Central memory CD4-positive, alpha-beta T cell (primary cell): ENCODE results near the gene MAT2B.

Source experiments
- DNase-seq: peaks from one replicate; pipeline ENCODE4 v3.0.0; 2022
- total RNA-seq, 3 experiments: gene quantifications; one replicate each; lab custom pipeline; 2026; lab: John Stamatoyannopoulos, UW

MAT2B gene
- total RNA-seq, result 78.6 to 202 (median 99.0) reads per million in 3 experiments

DNA sequence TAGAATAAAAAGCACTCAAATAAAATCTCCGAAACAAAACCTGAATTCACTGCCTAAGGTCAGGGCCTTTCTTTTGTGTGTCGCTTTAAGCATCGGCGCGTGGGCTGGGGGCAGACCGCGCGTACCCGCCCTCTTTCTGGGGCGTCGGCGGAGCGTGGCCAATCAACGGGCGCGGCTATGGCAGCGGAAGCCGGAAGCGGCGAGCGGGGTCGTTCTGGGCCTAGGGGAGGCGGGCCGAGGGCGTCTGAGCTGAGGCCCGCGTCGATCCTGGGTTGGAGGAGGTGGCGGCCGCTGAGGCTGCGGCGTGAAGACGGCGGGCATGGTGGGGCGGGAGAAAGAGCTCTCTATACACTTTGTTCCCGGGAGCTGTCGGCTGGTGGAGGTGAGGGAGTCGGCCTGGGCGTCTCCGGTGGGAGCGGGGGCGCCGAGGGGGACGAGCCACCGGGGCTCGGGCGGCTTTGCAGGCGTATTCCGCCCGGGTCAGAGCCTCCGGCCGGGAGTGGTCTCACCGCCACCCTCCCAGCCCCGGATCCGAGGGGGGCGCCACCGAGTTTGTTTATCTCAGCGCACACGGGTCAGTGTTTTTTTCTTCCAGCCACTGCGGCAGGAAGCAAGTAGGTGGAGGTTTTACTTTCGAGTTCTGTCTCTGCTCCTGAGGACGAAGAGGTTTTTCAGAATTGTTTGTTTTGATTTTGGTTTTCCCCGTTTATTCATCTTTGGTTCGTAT, at the start of gene MAT2B:
MAT2B (plus strand) TSS at position 252 of the 727 bp plus-strand sequence; CDS start at position 320, 68 bp downstream.
- peak; percentile 96 for DNase-seq

- no peak for DNase-seq
Observed at GRCh38 chr5:163456029-163456589, 49.3 kb upstream of the MAT2B start.

GRCh38 chr5:163456840-163457239, 48.6 kb upstream of the MAT2B start:
- no peak for DNase-seq

DNA sequence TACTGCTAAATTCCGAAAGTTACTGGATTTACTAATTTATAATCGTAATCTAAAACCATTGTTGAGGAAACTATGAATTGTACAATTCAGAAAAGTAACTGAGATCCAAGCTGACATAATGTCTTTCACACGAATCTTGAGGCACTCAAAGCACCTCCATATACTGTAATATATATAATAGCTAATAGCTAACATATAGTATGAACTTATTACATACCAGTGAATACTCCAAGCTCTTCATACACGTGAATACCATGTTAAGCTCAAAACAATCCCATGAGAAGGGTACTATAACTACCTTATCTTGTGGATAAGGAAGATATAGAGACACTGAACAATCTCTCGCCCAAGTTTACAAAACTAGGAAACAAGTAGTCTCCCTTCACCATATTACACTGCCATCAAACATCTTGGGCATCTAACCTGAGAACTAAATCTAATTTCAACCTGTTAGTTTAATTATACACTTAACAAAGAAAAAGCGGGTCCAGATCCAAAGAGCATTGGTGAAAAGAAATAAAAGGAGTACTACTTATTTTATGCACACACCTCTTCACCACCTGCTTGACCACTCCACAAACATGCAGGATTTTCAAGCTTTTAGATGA, 46.5 kb upstream of the MAT2B start:
- no peak for DNase-seq

DNA sequence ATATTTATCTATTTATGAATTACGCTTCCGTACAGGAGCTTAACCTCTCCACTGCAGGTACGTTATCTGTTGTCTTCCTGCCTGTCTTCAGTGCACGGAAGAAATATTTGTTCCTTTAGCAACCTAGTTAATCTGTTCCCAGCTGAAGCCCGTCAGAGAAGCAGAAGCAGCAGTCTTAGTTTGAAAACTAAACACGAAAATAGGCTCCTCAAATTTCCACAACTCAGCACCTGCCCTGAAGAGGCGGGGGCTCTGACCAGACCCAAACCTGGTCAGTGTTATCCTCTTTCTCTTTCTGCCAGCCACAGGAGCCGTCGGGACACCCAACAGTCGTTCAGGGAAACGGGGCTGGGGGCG, 46.0 kb upstream of the MAT2B start:
- DNase-seq, result no peak

- peak; percentile 97 for DNase-seq
Observed at GRCh38 chr5:163459819-163460561, 45.4 kb upstream of the MAT2B start, which contains the start of gene NUDCD2. Gene NUDCD2 (minus strand): TSS chr5:163460102. CDS start chr5:163460050, 52 bp downstream.

DNA sequence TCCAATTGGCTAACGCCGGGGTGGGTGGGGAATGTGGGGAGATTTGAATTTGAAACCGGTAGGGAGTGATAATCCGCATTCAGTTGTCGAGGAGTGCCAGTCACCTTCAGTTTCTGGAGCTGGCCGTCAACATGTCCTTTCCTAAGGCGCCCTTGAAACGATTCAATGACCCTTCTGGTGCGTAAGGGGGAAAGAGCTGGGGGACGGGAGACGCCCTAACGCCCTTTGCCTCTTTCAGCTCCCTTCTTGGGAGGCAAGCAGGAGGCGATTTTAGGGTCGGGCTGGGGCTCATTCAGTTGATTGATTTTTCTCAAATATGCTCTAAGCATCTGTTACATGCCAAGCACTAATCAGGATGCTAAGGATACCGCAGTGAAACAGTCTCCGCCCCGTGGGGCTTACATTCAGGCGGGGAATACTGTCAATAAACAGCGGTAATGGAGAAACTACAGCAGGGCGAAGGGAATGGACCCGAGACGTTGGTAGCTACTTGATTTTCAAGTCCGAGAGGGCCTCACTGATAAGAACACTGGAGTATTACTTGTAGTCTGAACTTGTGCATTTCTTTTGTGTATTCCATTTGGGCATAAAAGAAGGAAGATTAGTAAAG, 44.8 kb upstream of the MAT2B start, which contains the start of gene HMMR:
HMMR (plus strand) TSS at position 71 of the 610 bp plus-strand sequence; CDS start at position 132, 61 bp downstream.
- no peak for DNase-seq

DNA sequence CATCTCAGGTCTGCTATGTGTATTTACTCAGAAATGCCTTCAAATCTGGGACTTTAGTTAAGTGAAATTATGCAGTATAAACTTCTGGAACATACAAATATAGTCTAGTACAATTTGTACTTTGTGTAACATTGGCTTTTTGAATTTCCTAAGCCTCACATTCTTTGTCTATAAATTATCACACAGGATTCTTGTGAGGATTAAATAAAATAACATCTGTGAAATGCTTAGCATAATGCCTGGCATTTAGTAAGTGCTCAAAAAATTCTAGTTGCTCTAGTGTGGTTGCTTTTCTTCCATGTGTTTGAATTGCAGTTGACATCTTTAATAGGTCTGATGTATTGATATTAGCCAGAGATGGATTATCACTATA, 42.4 kb upstream of the MAT2B start:
- DNase-seq, result no peak

DNA sequence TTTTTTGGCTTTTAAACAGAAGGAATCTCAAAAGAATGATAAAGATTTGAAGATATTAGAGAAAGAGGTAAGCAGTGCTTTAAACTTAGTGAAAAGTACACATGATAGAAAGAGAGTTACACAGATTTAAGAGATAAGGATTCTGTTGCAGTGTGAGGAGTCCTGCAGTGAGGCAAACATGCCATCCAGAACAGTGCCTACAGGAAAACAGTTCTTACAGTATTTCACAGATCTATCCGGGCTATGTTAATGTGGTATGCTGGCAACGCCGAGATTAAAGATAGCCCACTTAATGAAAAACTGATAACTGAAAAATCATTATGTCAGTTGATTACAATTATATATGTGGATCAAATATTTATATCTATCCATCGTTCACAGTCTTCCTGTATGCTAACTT, 37.7 kb upstream of the MAT2B start:
- no peak for DNase-seq

DNA sequence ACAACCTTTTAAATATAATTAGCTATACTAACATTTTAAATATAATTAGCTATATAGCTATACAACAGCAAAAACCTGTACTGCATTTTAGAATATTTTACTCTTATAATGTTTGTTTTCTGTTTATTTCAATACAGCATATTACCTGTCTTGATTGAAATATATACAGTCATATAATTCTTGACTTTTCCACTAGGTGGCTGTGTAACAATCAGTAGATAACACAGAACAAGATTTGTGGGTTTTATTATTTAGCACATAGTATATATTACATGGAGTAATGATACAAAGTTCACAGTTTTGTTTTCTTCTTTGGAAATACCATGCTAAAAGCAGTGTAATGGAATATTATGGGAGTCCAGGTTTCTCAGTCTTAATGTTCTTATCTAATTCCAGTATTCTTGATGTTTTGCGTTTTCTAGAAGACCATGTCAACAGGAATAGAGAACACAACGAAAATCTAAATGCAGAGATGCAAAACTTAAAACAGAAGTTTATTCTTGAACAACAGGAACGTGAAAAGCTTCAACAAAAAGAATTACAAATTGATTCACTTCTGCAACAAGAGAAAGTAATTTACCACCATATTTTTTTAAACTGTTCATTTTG, 31.7 kb upstream of the MAT2B start:
- DNase-seq, result peak; percentile 31

GRCh38 chr5:163475411-163475810, 30.0 kb upstream of the MAT2B start:
- no peak for DNase-seq

- no peak for DNase-seq
Observed at GRCh38 chr5:163478126-163478981, 27.1 kb upstream of the MAT2B start.

DNA sequence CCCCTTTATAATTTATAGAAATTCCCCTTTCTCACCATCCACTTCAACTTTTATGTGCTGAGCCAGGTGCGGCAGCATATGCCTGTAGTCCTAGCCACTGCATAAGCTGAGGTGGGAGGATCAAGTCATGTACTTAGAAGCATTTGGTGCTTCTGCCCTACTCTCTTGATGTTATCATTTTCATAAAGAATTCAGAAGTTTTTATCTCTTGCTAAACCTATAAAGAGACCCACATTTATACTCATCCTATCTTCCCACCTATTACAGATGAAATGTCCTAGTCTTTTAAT, 26.5 kb upstream of the MAT2B start:
- DNase-seq, result no peak

GRCh38 chr5:163489055-163489744, 16.2 kb upstream of the MAT2B start:
- no peak for DNase-seq

GRCh38 chr5:163489745-163490075, 15.7 kb upstream of the MAT2B start:
- no peak for DNase-seq

DNA sequence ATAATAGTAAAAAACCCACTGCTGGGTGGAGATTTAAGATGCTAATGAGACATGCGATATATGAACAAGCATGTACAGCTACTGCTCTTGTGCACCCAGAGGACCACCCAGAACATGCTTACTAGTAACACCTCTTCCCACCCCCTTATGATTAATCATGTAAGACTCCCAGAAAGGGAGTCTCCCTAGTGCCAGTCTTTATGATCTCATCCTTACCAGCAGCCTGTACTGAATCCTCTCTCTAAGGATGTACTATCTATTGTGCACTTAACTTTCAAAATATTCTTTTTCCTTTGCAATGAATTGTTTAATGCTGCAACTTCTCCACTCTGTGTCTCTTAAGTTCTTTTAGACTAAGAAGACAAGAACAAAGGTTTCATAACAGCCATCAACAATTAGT, 9.1 kb upstream of the MAT2B start:
- no peak for DNase-seq

GRCh38 chr5:163497315-163497714, 8.1 kb upstream of the MAT2B start:
- no peak for DNase-seq

DNA sequence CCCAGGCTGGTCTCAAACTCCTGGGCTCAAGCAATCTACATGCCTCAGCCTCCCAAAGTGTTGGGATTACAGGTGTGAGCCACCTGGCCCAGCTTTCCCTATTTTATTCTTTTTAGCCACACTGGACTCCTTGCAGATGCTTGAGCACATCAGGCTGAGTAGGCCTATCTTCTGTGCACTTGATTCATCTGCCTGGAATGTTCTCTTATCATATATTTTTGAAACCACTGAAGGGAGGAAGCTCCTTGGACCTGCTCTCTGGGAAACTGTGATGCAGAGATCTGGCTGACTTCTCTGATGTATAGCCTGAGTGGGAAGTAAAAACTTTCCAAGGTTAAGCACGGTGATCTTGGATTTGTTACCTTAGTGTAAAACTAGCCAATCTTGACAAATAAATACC, 6.5 kb upstream of the MAT2B start:
- DNase-seq, result no peak

DNA sequence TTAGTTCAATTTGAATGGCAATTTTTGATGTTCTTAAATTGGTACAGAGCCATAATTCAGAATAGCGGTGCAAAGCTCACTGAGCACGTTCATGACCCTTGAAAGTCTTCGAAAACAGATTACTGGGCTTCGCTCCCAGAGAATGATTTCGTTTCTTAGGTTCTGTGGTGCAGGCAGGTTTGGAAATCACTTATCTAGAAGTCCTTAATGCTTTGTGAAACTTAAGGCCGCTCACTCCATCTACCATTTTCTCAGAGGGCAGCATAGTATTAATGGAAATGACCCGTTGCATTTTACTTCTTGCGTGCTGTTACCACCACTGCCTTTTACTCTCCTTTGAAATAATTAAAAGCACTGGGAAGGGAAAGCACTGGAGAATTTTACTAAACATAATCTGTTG, 2.9 kb upstream of the MAT2B start:
- DNase-seq, result no peak

- DNase-seq, result peak; percentile 35
Observed at GRCh38 chr5:163503106-163504078, 2.0 kb upstream of the MAT2B start.
